Measurements from ENCODE around the gene TMA7B.
"Not testable (repeated sequence)": the region's sequence is repeated elsewhere in the genome, so short reads cannot be mapped to it uniquely, and the experiment has no call there.

The TMA7B gene

DNA sequence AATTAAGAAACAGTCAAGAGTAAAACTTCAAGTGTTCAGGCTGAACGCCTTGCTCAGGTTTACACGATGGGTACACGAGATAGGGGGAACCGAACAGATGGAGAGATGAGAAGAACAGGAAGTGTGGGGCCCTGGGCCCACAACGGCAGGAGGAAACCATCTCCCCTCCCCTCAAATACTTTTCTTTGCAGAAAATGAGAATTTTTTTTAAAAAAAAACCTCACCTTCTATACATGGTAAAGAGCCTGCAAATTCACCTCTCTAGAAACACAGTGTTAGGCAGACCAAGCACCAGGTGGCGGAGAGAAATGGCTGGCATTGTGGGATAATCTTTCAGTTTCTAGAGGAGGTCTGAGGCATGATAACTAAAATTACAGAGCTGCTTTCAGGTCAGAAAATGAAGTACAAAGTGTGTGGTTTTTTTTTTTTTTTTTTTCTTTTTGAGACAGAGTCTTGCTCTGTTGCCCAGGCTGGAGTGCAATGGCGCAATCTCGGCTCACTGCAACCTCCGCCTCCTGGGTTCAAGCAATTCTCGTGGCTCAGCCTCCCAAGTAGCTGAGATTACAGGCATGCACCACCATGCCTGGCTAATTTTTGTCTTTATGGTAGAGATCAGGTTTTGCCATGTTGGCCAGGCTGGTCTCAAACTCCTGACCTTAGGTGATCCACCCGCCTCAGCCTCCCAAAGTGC is 8.4 kb upstream of the TMA7B start:
- not testable (repeated sequence) for DNase-seq

DNA sequence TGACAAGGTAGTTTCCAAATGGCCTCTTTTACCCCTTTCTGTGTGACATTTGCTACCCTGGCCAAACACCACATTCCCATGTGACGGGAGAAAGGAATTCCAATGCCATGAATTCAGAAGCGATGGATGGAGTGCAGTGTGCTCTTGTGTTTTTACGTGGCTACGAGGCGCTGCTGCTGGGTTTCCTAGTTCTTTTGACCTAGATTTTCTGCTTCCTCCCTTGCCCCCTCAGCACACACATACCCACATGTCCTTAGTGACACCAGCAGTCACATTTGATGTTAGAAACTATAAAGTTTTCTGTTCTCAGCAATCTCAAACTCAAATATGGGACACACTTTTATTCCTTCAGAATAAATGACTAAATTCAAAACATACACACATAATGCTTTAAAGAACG is 7.8 kb upstream of the TMA7B start:
- no peak for DNase-seq

DNA sequence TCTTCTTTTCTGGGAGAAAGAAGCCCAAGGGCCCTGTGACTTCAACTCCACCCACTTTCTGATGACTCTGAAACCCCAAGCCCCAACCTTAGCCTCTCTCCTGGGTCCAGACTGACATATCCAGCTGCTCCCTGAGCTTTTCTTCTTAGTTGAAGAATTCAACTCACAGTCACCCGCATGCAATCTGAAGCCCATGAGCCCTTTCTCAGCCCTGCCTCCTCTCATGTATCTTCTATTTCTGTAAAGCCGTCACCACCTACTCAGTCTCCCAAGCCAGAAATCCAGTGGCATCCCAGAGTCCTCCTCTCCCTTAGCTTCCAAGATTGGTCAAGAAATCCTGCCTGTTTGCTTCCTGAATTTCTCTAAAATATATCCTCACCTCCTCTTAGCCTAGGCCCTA is 7.1 kb upstream of the TMA7B start:
- no peak for DNase-seq

DNA sequence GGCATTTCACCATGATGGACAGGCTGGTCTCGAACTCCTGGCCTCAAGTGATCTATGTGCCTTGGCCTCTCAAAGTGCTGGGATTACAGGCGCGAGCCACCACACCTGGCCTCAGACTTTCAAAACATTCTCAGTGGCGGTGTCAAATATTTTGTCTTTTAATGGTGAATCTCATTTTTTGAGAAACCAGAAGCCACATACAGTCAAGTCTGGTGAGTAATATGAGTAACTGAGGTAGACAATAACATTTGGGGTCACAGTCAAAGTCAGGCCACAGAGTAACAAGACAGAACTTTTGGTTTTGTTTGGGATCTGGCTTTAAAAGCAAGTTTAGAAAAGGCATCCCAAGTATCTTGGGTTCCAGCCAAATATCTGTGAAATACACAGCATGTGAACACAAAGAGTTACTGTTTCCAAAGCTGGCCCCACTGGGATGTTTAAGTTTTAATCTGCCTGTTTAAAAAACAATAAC is 5.6 kb upstream of the TMA7B start:
- peak in 1 of 51 donors; percentile 17 for DNase-seq

DNA sequence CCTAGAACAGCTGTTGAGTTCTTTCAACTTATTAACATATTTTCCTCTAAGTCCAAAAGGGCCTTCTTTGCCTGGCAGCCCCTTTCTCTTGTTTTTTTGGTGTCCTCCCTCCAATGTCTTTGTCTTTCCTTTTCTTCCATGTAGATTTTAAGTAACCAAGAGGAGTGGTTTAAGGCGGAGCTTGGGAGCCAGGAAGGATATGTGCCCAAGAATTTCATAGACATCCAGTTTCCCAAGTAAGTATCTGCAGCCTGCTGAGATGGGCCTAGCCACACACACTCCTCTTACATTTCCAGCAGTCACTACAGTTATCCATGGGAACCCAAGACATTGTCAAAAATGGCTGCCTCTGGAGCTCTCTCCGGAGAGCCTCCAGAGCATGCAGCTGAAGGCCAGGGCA is 4.5 kb upstream of the TMA7B start:
- no peak for DNase-seq

DNA sequence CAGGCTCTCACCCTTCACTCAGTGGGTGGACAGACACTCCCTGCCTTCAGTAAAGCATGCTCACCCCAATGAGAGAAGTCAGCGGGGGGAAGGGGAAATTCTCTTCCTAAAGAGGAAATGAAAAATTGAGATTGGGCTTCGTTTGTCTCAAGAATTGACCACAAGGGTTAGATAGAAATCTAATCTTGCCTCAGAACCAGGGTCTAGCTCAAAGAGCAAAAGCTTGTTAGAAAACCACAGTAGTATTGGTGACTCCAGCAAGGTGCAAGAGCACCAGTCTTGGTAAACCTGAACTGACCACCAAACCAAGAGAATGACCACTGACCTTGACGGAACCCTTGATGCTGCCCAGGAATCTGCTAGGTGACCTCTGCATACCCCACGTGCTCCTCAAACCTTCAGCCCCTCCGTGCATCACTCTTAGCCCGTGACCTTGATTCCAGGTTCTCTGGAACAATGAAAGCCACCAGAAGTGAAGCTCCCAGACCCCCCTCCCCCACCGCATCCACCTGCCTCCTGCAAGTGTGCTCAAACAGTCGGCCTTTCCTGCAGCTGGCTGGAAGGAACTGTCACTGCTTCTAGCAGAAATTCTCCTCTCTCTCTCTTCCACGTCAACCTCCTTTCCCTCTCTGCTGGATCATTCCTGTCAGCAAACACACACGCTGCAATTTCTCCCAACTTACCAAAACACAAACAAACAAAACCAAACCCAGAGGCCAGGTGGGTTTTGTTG is 3.1 kb upstream of the TMA7B start:
- no peak for DNase-seq

DNA sequence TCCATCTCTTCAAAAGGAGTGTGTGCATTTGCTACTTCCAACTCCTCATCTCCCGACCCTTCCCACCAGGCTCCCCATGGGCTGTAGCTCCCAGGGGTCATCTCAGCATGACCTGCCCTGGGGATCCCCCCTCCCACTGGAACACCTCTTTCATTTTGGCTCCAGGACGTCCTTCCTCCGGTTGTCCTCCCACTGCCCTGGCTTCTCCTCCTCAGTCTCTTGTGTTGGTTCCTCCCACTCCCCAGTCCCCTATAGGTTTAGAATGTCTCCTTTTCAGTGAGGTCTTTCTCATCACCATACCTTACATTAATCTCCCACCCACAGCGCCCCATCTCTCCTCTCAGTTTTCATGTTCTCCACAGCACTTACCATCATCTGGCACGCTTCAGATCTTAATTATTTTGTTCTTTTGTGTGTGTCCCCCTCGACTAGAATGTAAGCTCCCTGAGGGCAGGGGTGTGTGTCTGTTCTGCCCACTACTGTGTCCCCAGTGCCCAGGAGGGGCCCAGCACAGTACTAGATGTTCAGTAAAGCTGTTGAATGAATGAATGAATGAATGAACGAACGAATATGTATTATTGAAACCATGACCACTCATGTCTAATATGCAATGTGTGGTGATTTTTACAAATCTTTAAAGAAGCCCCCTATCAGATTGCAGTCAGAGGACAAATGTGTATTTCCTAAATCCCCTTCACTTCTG is 2.0 kb upstream of the TMA7B start:
- no peak for DNase-seq

DNA sequence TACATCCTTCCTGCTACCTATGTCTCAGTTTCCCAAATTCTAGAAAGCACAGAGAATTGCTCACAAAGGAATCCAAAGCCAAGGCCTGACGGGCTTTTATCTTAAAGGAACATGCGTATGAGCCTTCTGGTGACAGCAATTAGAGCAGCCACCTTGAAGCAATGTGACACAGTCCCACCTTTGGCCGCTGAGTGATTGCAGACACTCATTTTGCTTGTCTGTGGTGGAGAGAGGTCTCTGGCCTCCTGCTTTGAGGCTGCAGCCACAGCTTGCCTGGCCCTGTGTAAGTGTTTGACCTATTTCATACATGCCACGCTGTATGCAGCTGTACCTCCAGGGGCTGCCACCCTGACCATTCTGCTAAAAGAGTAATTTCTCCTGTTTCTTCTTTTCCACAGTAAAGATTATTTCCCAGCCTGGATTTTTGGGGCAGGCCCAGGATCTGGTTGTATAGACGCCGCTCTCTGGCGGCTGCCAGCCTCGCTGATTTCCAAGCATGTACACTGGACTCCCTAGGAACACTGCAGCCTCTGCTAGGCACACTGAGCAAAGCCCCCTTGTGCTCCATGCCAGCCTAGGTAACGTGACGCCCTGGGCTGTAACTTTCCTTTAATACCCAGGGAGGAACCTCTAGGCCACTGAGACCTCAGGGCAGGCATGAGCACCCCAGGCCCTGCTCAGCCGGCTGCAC is 1.1 kb upstream of the TMA7B start:
- DNase-seq = no peak

DNA sequence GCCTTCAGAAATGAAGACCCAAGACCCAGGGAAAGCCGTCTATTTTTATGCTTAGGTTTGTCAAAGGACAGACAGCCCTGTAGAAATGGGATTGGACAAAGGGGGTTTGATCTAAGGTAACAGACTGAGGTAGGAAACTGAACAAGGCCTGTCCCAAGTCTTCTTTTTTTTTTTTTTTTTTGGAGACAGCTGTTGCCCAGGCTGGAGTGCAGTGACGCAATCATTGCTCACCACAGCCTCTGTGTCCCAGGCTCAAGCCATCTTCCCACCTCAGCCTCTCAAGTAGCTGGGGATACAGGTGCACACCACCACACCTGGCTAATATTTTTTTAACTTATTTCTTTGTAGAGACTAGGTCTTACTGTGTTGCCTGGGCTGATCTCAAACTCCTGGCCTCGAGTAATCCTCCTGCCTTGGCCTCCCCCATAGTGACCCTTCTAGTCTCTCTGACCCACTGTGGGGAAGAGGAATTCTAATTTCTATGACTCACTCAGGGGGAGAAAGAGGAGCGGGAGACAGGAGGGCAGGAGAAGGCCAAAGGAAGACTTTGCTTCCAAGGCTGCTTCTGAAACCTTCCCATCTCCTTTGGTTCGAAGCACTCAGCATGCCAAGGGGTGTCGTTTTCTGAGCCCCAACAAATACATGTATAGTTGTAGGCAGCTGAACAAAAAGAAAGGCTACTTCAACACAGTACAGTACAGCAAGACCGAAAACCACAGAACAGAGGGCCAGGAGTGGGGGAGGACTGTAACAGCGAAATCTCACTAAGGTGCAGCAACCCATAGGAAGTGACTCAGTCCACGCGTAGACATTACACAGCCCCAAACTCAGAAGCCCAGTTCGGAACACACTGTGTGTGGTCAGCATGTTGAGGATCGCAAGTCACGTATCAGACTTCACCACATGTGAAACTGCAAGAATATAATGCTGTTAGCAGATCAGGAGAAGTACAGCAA is 872 bp downstream of the TMA7B start:
- peak in 1 of 51 donors; percentile 12 for DNase-seq

DNA sequence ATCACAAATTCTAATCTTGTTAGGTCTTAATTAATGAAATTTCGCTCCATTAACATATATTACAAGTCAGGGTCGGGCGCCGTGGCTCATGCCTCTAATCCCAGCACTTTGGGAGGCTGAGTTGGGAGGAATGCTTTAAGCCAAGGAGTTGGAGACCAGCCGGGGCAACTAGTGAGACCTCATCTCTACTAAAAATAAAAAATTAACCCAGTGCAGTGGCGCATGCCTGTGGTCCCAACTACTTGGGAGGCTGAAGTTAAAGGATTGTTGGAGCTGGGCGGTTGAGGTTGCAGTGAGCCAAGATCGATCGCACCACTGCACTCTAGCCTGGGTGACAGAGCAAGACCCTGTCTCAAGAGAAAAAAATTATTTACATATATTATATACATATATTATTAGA is 1.9 kb downstream of the TMA7B start:
- no peak for DNase-seq

DNA sequence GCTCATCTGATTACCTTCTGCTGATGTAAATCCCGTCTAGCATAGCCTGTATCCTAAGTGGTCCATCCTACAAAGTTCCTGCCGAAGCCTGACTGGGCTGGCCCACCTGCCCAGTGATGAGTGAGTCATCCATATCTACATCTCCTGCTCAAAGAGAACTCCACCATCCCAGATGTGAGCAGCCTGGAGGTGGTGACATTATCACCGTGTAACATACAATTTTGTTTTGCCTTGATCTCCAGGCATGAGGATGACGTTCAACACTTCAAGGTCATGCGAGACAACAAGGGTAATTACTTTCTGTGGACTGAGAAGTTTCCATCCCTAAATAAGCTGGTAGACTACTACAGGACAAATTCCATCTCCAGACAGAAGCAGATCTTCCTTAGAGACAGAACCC is 5.6 kb downstream of the TMA7B start:
- no peak for DNase-seq

DNA sequence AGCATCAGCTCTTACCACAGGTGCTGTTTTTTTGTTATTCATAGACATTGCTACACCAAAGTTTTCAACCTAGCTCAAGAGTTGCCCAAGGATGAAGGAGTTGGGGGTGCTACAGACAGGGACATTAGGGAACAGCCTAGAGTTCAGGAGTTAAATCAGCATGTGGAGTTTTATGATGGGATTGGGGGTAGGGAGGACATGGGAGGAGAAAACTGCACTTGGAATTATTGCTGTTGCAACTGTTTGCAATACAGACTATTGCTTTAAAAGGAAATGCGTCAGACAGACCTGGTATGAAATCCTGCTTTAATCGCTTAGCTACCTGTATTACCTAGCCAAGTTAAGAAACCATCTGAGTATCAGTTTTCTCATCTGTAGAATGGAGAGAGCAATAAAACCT is 6.3 kb downstream of the TMA7B start:
- no peak for DNase-seq

DNA sequence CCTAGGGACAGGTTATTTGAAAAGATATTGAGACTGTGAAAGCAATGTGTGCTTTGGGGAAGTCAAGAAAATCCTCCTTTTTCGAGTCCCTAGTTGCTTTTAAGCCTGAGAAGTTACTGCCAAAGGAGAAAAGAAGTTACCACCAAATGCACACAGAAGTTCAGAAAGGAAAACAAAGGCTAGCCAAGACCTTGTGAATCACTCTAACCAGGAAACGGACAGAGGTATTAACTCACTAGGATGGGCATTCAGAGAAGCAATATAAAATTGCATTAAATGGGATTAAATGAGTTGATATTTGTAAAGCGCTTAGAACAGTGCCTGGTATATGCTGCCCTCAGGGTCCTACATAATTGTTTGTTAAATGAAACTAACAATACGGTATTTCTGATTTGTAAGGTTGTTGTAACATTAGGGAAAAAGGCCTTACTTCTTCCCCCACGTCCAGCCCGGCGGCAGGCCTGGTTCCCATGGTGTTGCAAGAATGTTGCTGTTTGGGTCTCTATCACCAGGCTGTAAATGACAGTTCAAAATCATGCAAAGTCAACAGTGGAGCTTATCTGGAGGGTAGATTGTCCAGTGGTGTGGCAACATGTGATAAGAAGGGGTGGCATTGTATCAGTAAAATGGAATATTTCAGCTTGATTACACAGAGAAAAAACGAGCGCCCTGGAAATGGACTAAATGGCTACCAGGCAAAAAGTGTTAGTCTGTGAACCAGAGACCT is 7.1 kb downstream of the TMA7B start:
- DNase-seq = no peak

DNA sequence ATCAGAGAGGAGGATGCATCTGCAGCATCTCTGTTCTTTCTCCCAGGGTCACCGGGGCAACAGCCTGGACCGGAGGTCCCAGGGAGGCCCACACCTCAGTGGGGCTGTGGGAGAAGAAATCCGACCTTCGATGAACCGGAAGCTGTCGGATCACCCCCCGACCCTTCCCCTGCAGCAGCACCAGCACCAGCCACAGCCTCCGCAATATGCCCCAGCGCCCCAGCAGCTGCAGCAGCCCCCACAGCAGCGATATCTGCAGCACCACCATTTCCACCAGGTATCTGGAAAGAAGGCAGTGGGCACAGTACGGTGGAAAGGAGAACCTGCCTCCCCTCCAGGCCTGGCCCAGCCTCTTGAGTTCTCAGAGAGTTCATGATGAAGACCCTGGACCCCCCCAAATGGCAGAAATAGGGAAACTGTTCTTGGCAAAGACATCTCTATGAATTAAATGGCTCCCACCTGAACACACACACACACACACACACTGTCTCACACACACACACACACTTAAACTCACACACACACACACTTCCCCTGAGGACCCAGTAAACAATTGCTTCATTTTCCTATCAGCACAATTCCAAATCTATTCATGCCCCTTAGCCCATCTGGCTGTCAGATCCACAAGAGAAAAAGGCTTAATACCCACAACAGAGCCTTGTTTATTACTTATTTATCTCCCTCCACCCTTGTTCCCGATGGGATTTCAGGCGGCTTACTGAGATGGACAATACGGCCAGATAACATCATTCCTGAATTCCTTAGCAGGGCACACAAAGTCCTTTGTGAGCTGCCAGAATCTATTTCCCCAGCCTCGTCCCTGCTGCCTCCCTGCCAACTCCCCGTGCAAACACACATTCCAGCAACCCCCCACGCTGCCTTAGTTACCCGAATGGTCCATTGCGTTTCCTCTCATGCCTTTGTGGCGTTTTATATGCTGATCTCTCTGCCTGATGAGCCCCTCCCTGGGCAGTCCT is 8.1 kb downstream of the TMA7B start:
- DNase-seq = peak in 5 of 51 donors; percentile 6 to 24 (median 13)

DNA sequence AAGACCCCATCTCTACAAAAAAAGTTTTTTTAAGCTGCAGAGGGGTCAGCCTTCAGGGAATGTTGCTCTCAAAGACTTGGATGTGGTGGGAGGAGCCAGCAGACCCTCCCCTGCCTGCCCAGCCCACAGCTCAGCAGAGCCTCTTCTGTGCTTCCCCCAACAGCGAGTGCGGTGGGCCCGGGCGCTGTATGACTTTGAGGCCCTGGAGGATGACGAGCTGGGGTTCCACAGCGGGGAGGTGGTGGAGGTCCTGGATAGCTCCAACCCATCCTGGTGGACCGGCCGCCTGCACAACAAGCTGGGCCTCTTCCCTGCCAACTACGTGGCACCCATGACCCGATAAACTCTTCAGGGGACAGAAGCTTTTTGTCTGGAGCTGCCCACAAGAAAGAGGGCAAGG is 10.5 kb downstream of the TMA7B start:
- DNase-seq = no peak

DNA sequence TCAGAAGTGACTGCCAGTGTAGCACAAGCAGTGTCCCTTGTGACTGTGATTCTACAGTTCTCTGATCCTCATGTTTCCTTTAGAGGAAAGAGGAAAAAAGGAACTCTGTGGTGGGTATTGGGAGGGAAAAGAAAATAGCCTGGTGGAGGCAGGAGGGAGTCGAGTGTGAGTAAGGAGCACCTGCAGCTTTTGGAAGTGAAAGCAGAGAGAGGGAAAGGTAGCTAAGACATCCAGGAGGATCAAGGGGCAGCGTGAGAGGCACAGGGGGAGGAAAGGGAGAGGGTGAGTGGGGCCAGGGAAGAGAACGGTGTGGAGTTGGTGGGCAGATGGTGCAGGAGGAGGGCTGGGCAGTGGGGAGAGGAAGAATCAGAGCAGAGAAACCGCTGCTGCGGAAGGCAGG is 12.4 kb downstream of the TMA7B start:
- no peak for DNase-seq

DNA sequence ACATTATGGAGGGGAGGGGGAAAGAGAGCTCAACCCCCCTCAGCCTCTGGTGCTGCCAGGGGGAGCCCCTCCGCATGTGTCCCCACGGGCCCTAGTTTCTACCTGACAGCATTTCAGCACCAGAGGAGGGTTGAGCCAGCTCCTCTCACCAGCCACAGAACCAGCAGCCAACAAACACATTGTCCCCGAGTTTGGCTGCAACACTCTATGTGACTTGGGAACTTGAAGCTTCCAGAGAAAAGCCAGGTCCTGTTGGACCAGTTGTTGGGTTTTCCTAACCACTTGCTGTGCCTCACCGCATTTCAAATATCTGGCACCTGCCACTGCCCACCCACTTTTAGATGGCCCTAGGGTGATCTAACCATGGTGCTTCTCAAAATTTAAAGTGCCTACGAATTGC is 13.5 kb downstream of the TMA7B start:
- no peak for DNase-seq

DNA sequence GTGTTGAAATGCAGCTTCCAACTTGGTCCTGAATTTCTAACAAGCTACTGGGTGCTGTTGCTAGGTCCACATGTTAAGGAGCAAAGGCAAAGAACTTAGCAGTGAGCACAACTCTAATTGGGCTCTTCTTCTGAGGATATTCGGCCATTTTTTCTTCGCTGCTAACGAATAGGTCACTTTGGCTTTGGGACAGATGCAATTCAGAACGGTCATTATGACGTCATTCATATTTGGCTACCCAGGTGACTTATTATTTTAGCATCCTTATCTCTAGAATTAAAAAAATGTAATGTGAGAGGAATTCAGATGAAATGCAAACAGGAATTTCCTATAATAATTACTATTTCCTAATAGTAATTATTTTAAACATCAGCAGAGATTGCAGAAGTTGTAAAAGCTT is 13.9 kb downstream of the TMA7B start:
- DNase-seq = no peak

DNA sequence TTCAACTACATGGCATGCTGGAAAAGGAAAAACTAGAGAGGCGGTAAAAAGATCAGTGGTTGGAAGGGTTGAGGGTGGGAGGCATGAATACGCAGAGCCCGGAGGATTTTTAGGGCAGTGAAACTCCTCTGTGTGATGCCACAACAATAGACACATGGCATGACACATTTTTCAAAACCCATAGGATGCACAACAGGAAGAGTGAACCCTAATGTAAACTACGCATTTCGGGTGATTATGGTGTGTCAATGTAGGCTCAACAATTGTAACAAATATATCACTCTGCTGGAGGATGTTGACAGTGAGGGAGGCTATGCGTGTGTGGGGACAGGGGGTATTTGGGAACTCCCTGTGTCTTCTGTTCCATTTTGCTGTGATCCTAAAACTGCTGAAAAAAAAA is 18.9 kb downstream of the TMA7B start:
- DNase-seq = no peak

Measured in hypothalamus (tissue), 51 donors.